Stimulated activated CD8-positive, alpha-beta memory T cell treated with anti-CD3 and anti-CD28 coated beads, Interleukin-15, amount 100 ng/mL, for 24 hours (primary cell): ENCODE results near the gene RGMB.

Experiments used
- DNase-seq: peaks from one replicate; pipeline ENCODE4 v3.0.0-alpha.2; 2020; ENCODE audit warnings: low read depth

Gene RGMB

DNA sequence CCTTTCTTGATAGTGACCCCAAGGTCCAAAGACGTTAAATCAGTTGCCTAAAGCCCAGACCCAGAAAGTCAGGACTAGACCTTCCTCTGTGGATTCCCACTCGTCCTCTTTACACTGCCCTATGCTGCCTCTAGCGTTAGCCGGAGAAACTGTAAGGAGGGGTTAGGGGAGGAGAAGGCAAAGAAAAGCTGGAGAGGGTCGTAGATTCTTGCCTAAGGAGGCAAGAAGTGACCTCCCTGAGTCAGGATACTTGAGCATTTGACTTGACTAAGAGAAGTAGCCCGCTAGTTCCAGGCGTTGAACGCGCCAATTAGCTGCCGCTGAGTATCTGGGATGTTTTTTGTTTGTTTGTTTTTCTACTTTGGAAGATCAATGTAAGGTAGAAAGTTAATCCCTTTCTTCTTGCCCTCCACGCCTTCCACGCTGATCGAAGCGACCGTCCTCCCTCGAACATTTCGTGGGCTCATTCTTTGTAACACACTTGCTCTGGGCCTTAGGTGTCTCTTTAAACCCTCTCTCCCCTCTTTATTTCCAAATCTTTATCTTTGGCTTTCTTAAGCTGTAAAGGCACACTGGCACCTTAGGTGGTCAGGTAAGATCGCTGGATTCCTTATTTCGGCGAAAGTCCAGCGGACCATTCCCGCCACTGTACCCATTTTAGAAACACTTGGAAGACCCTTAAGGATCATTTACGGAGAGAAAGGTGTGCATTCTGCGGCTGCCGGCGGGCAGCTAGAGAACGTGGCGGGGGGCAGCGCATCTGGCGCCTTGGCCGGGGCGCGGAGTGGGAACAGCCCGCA is 5.1 kb upstream of the RGMB start:
- DNase-seq: no peak

DNA sequence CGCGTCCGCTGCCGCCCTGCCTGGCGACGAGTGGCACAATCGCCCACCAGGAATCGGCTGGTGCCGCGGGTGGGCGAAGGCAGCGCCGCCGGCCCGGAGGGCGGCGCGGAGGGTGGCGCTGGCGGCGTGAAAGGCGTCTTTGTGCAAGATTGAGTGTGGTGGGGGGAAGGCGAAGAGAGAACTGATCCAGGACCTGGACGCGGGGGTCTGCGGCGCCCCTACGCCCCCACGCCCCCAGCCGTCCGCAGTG is 4.6 kb upstream of the RGMB start:
- no peak for DNase-seq

DNA sequence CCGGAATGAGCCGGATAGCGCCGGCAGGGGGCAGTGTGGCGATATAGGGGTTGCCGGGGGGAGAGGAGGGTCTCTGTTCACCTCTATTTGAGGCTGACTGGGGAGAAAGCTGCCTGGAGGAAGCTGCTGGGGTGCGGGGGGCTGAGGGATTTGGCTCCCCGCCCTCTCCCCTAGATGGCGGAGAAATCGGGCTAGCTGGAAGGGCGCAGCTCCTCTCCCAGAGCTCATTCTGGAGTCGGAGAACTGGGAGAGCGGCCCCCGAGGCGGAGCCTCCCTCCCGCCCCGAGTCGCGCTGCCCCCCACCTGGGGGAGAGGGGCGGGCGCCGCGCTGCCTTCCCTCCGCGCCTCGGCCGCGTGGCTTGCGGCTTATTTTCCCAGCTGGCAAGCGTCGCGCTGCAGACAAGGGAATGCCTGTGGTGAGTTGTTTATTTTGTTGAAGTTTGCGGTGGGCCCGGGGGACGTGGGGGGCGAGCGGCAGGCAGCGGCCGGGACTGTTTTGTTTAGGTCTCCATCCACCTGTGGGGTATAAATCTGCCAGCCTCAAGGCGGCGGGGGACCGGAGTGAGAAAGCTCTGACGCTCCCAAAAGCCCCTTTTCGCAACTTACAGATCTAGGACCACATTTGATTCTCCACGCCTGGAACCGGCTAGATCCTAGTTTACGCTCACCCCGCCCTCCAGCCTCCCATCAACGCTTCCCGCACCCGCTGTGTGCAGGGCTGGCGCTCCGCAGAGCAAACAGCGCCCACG is 4.1 kb upstream of the RGMB start:
- peak; percentile 31 for DNase-seq

DNA sequence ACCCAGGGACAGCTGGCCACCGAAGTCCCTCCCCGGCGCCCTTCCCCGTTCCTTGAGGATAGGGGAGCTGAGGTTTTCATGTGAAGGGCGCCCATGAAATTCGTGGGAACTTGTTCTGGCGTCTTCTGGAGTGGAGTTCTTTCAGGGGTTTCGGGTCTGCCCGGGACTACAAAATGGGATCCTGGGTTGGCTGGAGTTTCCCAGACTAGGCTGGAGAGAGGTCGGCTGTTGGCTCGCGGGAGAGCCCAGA is 3.6 kb upstream of the RGMB start:
- DNase-seq: no peak

DNA sequence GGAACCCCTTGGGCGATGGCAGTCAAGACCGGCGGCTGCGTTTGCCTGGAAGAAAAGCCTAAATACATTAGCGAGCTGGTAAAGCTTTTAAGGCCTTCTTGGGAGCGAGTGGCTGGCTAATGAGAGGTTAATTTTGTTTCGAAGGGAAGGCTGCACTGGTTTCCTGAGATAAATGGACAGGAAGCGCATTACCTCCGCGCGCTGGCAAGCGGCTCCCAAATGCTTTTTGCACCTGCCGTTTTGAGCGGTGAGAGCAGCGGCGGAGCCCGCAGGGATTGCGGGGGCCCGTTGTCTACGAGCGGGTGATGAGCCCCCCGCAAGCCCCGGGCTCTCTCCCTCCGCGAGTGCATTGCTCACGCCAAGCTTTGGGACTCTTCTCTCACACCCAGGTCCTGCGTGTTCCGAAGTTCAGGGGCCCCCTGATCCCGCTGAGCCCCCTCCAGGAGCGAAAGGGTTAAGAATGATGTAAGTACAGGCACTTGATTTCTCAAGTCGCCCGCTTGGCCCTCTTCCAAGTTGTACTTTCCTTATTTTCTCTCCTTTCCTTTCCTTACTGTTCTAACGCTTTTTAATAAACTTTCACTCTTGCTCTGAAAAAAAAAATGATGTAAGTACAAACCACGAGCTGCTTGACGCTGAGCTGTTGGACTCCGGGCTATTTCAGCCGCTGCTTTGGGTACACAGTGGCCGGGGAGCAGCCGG is 3.1 kb upstream of the RGMB start:
- DNase-seq: no peak

DNA sequence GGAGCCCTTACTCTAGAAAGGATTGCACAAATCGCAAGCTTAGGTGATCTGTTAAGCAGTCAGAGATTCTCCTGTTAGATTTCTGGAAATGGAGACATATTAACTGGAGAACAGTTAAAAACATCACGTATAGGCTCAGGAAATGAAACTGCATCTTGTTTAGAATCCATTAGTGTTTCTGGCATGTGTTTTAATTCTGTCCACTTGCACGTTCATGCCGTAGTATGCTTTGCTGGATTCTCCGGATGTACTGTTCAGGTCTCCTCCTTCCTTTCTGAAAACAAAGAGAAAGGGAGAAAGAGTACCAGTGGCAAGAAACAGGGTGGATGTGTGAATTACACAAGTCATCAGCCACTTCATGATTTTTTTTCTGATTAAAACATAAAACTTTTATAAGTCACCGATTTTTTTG is 2.5 kb upstream of the RGMB start:
- no peak for DNase-seq

DNA sequence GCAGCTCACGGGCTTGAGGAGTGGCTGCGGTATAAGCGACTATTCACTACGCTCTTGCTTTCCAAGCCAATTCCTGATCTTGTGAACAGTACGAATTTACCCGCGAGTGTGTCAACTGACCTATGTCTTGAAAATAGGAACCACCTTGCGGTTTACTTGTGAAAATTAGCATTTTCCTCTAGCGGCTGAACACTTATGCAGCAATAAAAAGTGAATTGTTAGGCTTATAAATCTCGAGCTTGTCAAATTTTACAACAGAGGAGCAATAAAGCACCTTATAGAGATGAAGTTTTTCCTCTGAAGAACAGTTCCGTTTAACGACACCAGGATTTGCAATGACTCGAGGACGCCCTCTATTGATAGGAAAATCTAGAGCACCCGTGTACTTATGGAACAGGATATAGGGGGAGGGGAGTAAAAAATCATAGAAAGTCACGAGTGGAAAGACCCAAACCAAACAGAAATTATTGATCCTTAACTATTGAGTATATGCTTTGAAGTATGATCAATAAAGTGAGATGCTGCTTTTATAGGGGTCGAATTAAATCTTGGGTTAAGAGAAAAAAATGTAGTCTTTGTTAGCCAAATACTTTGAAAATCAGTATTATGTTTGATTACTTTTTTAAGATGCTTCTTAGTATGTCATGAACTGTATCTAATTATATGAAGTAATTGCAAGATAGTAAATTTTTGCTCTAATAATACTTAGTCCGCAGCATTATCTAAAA is 1.9 kb upstream of the RGMB start:
- DNase-seq: no peak

DNA sequence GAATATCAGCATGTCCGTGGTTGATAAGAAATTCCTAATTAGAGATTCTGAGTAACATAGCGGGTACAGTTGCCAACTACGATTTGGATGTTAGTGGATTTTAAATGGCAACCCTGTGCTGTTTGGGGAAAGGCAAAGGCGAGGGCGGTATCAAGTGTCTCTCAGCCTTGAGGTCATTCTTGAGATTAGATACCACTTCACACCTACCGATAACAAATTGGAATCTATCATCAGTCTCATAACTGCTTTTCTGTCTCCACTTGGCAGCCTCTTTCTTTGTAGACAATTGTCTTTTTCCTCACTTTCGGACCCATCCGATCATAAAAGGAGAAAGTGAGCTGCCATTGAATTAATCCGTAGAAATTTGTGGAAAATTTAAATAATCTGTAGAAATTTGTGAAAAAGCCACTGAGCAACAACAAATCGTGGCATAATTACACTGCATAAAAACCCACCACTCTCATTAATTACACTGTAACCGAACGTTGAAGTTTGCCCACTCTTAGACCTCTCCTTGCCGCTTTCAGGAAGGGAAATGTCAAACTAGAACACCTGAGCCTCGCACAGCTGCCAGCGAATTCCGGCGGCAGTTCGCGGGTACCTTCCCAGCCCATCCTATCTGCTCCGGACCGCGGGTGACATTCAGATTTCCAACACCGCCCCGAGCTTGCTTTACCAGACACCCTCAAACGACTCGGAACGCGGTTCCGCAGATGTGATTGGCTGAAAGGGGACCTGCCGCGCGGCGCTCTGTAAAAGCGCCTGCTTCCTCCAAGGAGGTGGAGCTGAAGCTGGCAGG is 849 bp upstream of the RGMB start:
- no peak for DNase-seq

DNA sequence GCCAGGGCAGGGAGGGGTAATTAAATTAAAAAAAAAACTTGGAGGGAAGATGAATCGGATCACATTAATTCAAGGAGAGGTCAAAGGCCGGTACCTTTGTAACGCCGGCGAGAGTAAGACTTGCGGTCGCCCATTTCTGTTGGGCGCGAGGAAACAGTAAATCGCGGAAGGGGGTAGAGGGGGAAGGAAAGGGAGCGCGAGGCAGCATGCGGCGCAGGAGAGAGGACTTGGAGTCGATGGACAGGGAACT is 324 bp upstream of the RGMB start:
- DNase-seq: no peak

DNA sequence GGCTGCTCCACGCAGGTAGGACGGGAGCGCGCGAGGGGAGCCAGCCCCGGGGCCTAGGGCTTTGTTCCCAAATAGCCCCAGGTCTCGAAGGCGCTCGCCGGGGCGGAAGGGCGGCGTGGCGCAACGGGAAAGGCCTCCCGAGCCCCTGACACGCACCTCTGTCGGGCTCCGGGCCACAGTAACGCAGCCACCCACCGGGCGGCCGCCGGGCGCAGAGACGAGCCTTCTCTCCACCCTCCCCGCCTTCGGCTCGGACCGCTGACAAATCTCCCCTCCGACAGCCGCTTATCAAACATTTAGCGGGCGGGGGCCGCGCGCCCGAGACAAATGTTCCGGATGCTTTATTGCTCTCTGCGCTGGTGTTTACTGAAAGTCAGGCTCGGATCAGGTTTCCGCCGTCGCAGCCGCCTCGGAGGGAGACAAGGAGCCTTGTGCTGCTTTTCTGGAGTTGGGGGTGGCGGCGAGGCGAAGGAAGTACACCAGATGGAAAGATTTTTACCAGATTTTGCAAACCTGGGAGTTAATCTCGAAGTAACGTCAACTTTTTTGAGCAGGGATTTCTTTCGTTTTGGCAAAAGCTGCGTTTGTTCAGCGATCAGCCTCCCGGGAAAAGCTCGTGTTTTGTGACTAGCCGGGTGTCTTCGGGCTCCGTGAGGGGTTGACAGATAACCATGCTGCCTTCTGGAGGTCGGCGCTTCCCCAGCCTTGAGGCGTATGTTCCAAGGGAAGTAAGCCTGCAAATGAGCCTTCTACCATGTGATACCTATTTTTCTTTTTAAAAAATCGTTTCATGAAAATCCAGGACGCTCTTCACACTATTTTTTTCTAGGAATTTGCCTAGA is 950 bp downstream of the RGMB start:
- DNase-seq: no peak

DNA sequence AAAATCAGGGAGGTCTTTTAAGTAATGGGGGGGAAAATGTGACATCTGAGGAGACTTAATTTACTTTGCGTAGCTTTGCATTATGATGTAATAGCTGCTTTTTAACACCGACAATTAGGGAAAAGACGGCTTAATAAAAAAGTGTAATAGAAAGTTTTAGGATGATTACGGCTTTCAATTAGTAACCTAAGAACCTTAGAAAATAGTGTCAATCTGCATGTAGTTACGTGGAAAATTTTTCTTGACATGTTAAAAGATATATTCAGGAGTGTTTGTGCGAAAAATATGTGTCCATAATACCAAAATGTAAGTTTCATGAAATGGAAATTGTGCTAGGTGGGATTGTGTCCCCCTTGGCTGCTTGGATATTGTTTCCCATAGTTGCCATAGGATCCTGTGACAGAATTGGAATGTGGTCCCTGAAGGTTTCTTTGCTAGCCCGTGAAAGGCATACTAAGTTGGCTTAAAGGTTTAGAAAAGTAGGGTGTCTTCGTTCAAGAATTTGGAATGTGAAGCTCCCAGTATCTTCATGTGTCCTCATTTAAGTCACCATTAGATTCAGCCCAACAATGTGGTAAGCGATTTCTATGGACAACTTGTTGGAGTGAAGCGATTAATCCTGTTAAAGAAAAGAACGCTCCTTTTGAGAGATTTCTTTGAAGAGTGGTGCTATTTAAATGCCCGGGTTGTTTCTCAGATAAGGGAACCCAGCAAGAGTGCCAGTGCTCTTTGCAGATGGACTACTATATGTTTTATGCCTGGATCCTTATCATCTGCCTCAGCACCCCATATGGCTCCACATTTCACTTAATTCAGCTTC is 2.0 kb downstream of the RGMB start:
- no peak for DNase-seq

DNA sequence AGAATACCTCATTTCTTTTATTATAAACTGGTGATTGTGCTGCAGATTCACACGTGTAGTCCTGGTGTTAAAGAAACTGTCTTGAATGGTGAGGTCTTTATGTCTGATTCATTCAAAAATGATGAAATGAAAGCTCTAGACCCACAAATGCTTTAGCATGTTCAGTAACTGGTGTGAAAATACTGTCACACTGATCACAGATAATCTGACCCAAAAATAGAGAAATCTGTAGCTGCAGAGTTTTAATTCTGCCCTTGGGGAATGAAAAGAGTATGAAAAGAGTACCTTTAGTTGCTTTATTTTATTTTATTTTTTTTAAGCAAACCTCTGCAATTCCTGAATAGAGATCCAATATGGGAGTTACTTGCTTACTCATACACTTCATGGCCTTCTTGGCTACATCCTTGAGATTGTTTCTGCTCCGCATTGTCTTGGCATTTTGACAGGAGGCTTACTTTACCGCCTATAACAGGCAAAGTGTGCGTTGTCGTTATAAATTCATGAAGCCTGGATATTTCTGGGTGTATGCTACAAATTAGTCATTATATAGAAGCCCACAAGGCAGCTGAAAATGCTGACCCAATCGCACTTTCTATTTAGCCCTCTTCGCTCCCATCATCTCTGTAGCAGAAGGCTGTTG is 2.7 kb downstream of the RGMB start:
- no peak for DNase-seq

DNA sequence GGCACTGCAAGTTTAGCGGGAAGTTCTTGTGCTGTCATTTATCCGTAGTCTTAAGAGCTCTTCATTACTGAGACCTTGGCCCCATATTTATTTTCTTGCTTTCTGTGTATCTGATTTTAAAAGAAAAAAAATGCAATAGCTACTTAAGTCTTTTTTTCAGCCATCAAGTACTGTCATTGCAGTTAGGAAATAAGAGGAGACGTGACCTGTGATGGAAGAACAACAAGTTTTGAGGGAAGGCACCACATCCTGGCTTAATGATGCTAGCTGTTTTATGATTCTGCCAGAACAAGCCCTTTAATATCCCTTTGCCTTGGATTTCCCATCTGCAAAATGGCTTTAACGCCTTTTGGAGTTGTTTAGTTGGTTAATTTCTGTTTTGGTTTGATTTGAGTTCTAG is 3.8 kb downstream of the RGMB start:
- no peak for DNase-seq

DNA sequence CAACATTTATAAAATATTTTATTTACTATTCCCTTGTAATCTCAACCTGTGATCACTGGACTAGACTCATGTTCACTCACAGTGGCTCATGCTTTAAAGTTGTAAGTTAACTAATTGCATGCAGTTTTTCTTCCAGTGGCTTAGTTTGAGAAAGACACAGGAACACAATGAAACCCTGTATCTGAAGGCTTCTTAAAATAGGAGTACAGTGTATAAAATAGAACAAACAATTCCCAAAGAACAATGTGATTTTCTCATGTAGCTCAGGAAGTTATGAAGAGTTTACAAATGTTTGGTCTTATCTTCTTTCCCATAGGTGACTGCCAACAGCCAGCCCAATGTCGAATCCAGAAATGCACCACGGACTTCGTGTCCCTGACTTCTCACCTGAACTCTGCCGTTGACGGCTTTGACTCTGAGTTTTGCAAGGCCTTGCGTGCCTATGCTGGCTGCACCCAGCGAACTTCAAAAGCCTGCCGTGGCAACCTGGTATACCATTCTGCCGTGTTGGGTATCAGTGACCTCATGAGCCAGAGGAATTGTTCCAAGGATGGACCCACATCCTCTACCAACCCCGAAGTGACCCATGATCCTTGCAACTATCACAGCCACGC is 5.9 kb downstream of the RGMB start:
- no peak for DNase-seq

DNA sequence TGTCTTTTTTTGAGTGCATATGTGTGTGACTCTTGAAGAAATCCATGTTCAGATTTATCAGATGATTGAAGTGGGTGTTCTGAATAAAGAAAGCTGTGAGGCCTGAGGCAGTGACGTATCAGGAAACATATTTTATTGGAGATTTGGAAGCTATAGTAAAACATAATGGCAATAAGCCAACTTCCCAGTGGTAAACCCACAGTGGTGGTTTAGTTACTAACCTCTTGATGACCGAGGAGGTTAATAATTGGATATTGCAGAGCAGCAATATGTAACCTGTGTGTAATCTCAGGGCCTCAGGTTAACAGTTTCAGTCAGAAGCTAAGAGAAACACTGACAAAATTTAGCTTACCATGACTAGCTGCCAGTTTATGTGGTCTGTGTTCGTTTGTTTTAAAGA is 6.9 kb downstream of the RGMB start:
- DNase-seq: no peak

DNA sequence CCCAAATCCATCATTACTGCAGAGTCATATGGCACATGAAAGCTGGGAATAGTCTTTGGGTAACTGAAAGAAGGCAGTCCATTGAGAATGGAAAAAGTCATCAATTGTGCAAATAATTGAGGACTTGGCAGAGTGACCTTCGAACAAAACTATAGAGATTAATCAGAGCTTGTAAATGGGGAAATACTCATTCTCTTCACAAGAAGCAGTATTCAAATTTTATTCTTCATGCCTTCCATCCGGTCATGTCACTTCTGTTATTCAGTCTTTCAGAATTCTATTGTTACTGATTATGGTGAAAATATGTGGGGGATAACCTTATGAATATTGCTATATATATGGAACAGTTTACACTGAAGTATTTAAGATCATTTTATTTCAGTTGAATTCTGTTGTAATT is 8.1 kb downstream of the RGMB start:
- no peak for DNase-seq

DNA sequence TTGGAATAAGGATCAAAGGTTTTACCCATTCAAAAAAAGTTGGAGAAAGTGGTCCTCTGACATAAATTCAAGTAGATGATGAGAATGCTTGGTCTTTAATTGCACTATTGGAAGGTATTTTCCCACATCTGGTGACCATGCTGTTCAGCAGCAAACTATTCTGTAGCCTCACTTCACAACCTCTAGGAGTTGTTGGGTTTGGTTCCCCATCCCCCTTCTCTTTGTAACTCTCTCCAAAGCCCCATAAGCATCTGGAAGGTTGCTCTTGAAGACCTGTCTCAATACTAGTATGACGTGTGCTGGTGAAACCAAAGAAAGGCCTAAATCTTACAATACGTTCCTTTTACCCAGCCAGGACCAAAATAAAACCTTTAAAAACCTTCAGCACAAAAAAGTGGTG is 8.5 kb downstream of the RGMB start:
- DNase-seq: no peak

DNA sequence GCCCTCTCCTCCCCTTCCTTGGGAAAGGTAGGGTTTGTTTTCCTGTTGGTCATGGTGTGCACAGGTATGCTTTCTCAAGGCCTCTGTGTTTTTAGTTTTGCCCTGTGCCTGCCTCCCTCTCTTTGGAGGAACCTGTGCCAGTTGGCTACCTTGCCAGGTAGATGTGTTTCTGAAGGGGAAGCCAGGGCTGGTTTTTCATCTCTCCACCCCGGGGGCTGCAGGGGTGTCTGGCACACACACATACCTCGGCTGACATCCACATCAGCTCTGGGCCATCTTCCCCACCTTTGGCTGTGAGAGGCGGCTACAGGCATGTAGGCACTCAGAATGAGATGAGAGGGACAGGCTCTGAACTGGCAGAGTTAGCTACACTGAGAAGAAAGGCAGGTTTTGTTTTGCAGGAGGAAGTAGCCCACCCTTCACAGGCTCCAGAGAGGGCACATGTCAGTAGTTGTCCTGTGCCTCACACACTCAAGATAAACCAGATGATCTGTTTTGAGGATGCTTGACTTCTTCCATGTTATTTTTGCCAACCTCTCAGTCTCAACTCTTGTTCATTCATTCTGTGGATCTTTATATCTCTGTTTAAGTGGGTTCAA is 9.7 kb downstream of the RGMB start:
- no peak for DNase-seq

DNA sequence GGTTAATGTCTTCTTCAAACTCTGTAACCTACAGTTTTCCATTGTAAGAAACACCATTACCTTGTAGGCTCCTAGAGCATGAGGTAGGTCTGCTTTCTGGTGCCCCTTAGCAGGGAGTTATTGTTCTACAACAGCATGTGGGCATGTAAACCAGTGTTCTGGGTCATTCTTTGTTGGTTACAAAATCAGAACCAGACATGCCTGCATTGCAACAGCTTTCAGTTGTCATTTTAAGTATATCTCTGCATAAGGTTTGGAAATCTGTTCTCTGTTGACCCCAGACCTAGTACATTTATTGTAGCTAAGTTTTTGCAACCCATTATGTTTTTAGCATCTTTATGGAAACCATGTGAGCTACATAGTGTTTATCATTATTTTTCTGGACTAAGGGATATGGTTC is 10.9 kb downstream of the RGMB start:
- DNase-seq: no peak
